Stimulated activated CD4-positive, alpha-beta T cell treated with anti-CD3 and anti-CD28 coated beads, Interleukin-12 subunit alpha, Interleukin-12 subunit beta, amount 100 ng/mL, for 24 hours (primary cell): Measurements from ENCODE around the gene RAPGEF4.

Experiments used
- DNase-seq, 2 experiments: peaks; one replicate each; pipeline ENCODE4 v3.0.0-alpha.2; 2020; ENCODE audit warnings: low read depth in 2 of 2

The RAPGEF4 gene

GRCh38 chr2:172860336-172860707 lies 124.7 kb downstream of the RAPGEF4 start:
- DNase-seq, result no peak

- no peak for DNase-seq
These were observed 125.5 kb downstream of the RAPGEF4 start for GRCh38 chr2:172861098-172861497.

- no peak for DNase-seq
These were observed 126.2 kb downstream of the RAPGEF4 start for GRCh38 chr2:172861656-172862476.

- DNase-seq, result no peak
These were observed 127.7 kb downstream of the RAPGEF4 start for GRCh38 chr2:172863341-172863740.

GRCh38 chr2:172864182-172864581 lies 128.5 kb downstream of the RAPGEF4 start:
- DNase-seq, result peak; percentile 3 to 44

GRCh38 chr2:172865422-172865821 lies 129.8 kb downstream of the RAPGEF4 start:
- no peak for DNase-seq

GRCh38 chr2:172869861-172870260 lies 134.2 kb downstream of the RAPGEF4 start:
- DNase-seq, result no peak

GRCh38 chr2:172870396-172870795 lies 134.8 kb downstream of the RAPGEF4 start:
- no peak for DNase-seq

GRCh38 chr2:172877826-172878225 lies 142.2 kb downstream of the RAPGEF4 start:
- no peak for DNase-seq

- no peak for DNase-seq
These were observed 142.6 kb downstream of the RAPGEF4 start for GRCh38 chr2:172878260-172878659.

- no peak for DNase-seq
These were observed 148.7 kb downstream of the RAPGEF4 start for GRCh38 chr2:172884336-172884735.

GRCh38 chr2:172885996-172886395 lies 150.4 kb downstream of the RAPGEF4 start:
- DNase-seq, result no peak

GRCh38 chr2:172887280-172887679 lies 151.6 kb downstream of the RAPGEF4 start:
- DNase-seq, result no peak

GRCh38 chr2:172888714-172889669 lies 153.3 kb downstream of the RAPGEF4 start:
- DNase-seq, result no peak

GRCh38 chr2:172889768-172890430 lies 154.3 kb downstream of the RAPGEF4 start:
- DNase-seq, result no peak

- no peak for DNase-seq
These were observed 157.5 kb downstream of the RAPGEF4 start for GRCh38 chr2:172893111-172893510.

- no peak for DNase-seq
These were observed 158.0 kb downstream of the RAPGEF4 start for GRCh38 chr2:172893671-172894070.

- DNase-seq, result no peak
These were observed 159.2 kb downstream of the RAPGEF4 start for GRCh38 chr2:172894689-172895387.

- DNase-seq, result no peak
These were observed 161.0 kb downstream of the RAPGEF4 start for GRCh38 chr2:172896661-172897081.

GRCh38 chr2:172900871-172901270 lies 165.2 kb downstream of the RAPGEF4 start:
- no peak for DNase-seq

GRCh38 chr2:172901913-172902312 lies 166.3 kb downstream of the RAPGEF4 start:
- no peak for DNase-seq
